Measurements from ENCODE around the gene DHRS7C.
A peak's percentile ranks its signal among the peaks of the same experiment; 100 is the strongest.

Gene DHRS7C

DNA sequence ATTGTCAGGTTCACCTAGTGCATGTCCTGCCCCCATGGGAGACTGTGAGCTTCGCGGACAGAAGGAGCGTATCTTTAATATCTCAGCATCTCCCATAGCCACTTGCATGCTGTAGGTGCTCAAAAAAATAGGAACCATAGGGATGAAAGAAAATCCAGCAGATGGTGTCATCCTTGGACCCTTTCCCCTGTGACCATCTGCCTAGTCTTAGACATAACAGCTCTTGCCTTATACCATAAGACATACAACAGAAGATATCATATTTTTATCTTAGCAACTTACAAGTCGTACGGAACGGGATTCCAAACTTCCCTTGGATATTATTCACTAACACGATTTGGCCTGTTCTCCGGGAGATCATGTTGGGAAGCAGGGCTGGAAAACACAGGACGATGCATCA is 14.5 kb downstream of the DHRS7C start:
- no peak overlapping the region for H3K27ac ChIP-seq
- no peak for TF ChIP-seq ZFX (IDR thresholded peaks at IDR 0.05)
- TF ChIP-seq, protein P1, sequence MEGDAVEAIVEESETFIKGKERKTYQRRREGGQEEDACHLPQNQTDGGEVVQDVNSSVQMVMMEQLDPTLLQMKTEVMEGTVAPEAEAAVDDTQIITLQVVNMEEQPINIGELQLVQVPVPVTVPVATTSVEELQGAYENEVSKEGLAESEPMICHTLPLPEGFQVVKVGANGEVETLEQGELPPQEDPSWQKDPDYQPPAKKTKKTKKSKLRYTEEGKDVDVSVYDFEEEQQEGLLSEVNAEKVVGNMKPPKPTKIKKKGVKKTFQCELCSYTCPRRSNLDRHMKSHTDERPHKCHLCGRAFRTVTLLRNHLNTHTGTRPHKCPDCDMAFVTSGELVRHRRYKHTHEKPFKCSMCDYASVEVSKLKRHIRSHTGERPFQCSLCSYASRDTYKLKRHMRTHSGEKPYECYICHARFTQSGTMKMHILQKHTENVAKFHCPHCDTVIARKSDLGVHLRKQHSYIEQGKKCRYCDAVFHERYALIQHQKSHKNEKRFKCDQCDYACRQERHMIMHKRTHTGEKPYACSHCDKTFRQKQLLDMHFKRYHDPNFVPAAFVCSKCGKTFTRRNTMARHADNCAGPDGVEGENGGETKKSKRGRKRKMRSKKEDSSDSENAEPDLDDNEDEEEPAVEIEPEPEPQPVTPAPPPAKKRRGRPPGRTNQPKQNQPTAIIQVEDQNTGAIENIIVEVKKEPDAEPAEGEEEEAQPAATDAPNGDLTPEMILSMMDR (conservative IDR thresholded peaks at IDR 0.05): no peak

GRCh38 chr17:9772658-9773057 is 18.7 kb downstream of the DHRS7C start:
- TF ChIP-seq, protein P1 (conservative IDR thresholded peaks at IDR 0.05): no peak
- no peak for TF ChIP-seq ZFX (IDR thresholded peaks at IDR 0.05)
- H3K27ac ChIP-seq: no peak overlapping the region

- H3K27ac ChIP-seq: no peak overlapping the region
- TF ChIP-seq, protein P1 (conservative IDR thresholded peaks at IDR 0.05): no peak
Observed at GRCh38 chr17:9771465-9771864, 19.9 kb downstream of the DHRS7C start.

DNA sequence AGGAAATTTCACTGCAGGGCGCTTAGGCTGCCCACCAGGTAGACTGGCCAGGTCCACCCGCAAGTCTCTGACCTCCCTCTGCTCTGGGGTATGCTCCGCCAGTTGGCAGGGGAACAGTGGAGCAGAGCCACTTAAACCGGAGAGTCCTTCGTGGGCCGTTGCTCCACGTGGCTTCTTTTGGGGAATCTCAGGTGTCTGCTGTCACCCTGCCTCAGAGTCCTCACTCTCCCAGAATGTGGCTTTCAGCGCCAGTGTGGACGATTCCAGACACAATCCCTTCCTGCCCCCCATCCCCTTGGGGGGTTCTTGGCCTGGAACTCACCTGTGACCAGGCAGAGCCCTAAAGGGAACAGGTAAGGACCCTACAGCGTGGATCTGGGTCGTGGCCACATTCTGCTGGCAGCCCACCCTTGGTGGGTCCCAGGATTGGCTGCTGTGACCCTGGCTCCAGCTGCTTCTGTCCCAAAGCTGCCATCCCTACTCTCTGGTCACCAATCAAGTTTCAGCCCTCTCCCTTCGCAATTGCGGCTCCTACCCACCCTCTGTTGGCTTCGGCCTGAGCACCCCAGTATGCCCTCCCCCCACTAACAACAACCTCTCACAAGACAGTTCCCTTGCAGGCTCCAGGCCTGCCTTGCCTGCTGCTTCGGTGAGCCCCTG is 22.2 kb downstream of the DHRS7C start:
- H3K27ac ChIP-seq: no peak overlapping the region
- TF ChIP-seq, protein P1 (conservative IDR thresholded peaks at IDR 0.05): no peak
- no peak for TF ChIP-seq ZFX (IDR thresholded peaks at IDR 0.05)

DNA sequence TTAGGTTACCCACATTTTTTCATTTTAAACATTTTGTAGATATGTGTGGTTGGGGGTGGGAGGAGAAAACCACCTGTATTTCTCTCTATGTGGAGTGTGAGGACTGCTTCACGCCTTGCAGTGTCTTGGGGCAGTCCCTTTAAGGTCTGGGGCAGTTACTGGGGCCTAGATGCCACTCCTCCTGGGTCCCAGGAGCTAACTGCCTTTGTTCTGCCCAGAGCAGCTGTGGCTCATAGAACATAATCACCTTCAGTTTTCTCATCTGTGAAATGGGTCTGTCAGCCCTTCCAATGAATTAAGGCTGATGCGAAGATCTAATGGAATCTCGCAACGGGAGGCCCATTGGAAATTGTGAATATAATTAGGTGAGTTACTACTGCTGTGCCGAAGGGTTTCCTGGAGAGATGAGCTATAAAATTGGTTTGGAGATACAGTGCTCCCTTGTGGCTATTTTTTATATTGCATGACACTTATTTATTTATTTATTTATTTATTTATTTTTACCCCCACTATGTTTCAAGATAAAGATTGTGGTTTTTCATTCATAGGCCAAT is 22.9 kb downstream of the DHRS7C start:
- H3K27ac ChIP-seq: no peak overlapping the region
- no peak for TF ChIP-seq ZFX (IDR thresholded peaks at IDR 0.05)
- TF ChIP-seq, protein P1 (conservative IDR thresholded peaks at IDR 0.05): peak; percentile 75

DNA sequence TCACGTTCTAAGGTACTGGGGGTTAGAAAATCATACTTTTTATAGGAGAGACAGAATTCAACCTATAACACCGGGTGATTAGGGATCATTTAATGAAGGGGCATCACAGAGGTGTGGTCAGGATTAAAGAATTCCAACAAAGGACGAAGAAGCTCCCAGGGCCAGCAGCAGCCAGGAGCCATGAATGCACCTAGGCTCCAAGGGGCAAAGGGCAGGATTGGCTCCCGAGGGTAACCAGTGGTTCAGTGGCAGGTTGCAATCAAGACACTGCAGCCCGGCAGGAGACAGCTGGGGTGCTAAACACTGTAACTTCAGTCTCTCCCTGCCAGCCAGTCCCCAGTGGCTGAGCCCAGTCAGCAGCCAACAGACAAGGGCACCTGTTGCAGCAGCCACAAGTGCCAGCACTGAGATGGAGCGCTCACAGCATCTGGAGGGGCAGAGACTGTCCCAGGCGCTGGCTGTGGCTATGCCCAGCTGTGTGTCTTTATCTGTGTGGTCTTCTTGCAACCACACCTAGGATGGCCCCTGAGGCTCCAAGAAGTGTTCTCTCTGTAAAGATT is 23.9 kb downstream of the DHRS7C start:
- no peak overlapping the region for H3K27ac ChIP-seq
- no peak for TF ChIP-seq ZFX (IDR thresholded peaks at IDR 0.05)
- TF ChIP-seq, protein P1 (conservative IDR thresholded peaks at IDR 0.05): no peak

- no peak for TF ChIP-seq ZFX (IDR thresholded peaks at IDR 0.05)
- TF ChIP-seq, protein P1 (conservative IDR thresholded peaks at IDR 0.05): no peak
Observed at GRCh38 chr17:9766970-9767369, 24.4 kb downstream of the DHRS7C start.

More at GRCh38 chr17:9766970-9767369, 24.4 kb downstream of the DHRS7C start:
- H3K27ac ChIP-seq: no peak overlapping the region
